ENCODE measurements around the gene PFKFB2. TPM values are rescaled to one million over a fixed set of nuclear protein-coding genes. Genes with fewer than 3 reads are reported as not detected.

The PFKFB2 gene
- total RNA-seq, 1 experiment from 2014 or later: 28.0 TPM

GRCh38 chr1:207050480-207051190 lies 2.4 kb upstream of the PFKFB2 start:
- ChIA-PET POLR2A (ENCODE audit: unreplicated experiment) (interaction anchor here (3.1 kb wide), 1 partner anchor 18 kb away, joined by 14 read pairs; the partner anchor contains the start of gene C1orf116), CTCF (interaction anchor here (0.9 to 1.2 kb wide), 3 partner anchors 18 to 29 kb away, joined by 4 to 6 read pairs (median 5); partner anchors contain the start of gene C1orf116)
- Histone ChIP-seq H3F3A (ENCODE audit: insufficient read depth, low read depth) (peaks cover 36% of the 10 kb centered on the region), H3K9me2 (ENCODE audit: insufficient read depth) (no peaks in the 10 kb centered on the region), H3K4me3 (peak overlapping the region; percentile 93), H3K27me3 (ENCODE audit: insufficient read depth, low read depth) (no peaks in the 10 kb centered on the region), H3K4me1 (replicated peaks; ENCODE audit: insufficient read depth) (peaks cover 51% of the 10 kb centered on the region), H2AFZ (peak overlapping the region; percentile 85), H3K27ac (peak overlapping the region; percentile 92), H3K9me3 (ENCODE audit: insufficient read depth, low read depth) (no peaks in the 10 kb centered on the region), H3K36me3 (ENCODE audit: low read depth) (peaks cover 38% of the 10 kb centered on the region), H3K79me2 (ENCODE audit: low read depth) (peaks cover 61% of the 10 kb centered on the region), H4K20me1 (ENCODE audit: insufficient read depth) (0 out of 2 replicates have a peak, but pooled peaks cover 9% of the 10 kb centered on the region), H3K4me2 (peak overlapping the region; percentile 86)
- TF ChIP-seq EZH2 (IDR thresholded peaks at IDR 0.05; ENCODE audit: low read depth) (no peak), CTCF (conservative IDR thresholded peaks at IDR 0.05) (no peak)
- BruUV-seq (replicated peaks): TSS peak; percentile 23
- DNase-seq: peak; percentile 84 to 89
- intact Hi-C loops (cut with micrococcal nuclease; ENCODE audit: unreplicated experiment): loop anchor here (1.0 to 10.0 kb wide), 7 partner anchors 18 to 702 kb away; partner anchors contain the start of genes C1orf116, CD46, CD55 and DYRK3

GRCh38 chr1:207051191-207051943 lies 1.7 kb upstream of the PFKFB2 start, which contains the start of gene YOD1:
Gene YOD1 (minus strand): TSS chr1:207051208. CDS start chr1:207051030, 178 bp downstream.
- Histone ChIP-seq H3K27me3 (ENCODE audit: insufficient read depth, low read depth) (no peaks in the 10 kb centered on the region), H4K20me1 (ENCODE audit: insufficient read depth) (0 out of 2 replicates have a peak, but pooled peaks cover 9% of the 10 kb centered on the region), H3K9me2 (ENCODE audit: insufficient read depth) (no peaks in the 10 kb centered on the region), H3K4me3 (peak within 1 kb of the TSS; percentile 93), H3K27ac (peak within 1 kb of the TSS; percentile 92), H3K9me3 (ENCODE audit: insufficient read depth, low read depth) (no peaks in the 10 kb centered on the region), H3K79me2 (ENCODE audit: low read depth) (peaks cover 53% of the 10 kb centered on the region), H3F3A (ENCODE audit: insufficient read depth, low read depth) (peaks cover 36% of the 10 kb centered on the region), H3K36me3 (ENCODE audit: low read depth) (peaks cover 31% of the 10 kb centered on the region), H2AFZ (peak within 1 kb of the TSS; percentile 85), H3K4me2 (peak within 1 kb of the TSS; percentile 86), H3K4me1 (replicated peaks; ENCODE audit: insufficient read depth) (peaks cover 44% of the 10 kb centered on the region)
- no TSS peak for BruUV-seq (replicated peaks)
- ChIA-PET CTCF (no interaction called here), POLR2A (ENCODE audit: unreplicated experiment) (interaction anchor here (3.1 kb wide), 1 partner anchor 19 kb away, joined by 14 read pairs; the partner anchor contains the start of gene C1orf116)
- no peak for TF ChIP-seq EZH2 (IDR thresholded peaks at IDR 0.05; ENCODE audit: low read depth)
- TF ChIP-seq CTCF (conservative IDR thresholded peaks at IDR 0.05): no peak
- DNase-seq: peak; percentile 63 to 92
- intact Hi-C loops (cut with micrococcal nuclease; ENCODE audit: unreplicated experiment): loop anchor here (1.0 to 10.0 kb wide), 5 partner anchors 19 to 701 kb away; partner anchors contain the start of genes C1orf116, CD46, CD55 and DYRK3

GRCh38 chr1:207054491-207054890 lies 1.4 kb downstream of the PFKFB2 start:
- Histone ChIP-seq H3K27me3 (ENCODE audit: insufficient read depth, low read depth) (no peaks in the 10 kb centered on the region), H3K4me2 (no peak overlapping the region), H3F3A (ENCODE audit: insufficient read depth, low read depth) (peaks cover 36% of the 10 kb centered on the region), H4K20me1 (ENCODE audit: insufficient read depth) (0 out of 2 replicates have a peak, but pooled peaks cover 3% of the 10 kb centered on the region), H3K36me3 (ENCODE audit: low read depth) (no peaks in the 10 kb centered on the region), H3K79me2 (ENCODE audit: low read depth) (peaks cover 22% of the 10 kb centered on the region), H3K9me3 (ENCODE audit: insufficient read depth, low read depth) (no peaks in the 10 kb centered on the region), H3K9me2 (ENCODE audit: insufficient read depth) (no peaks in the 10 kb centered on the region), H2AFZ (no peak overlapping the region), H3K4me3 (no peak overlapping the region), H3K27ac (no peak overlapping the region), H3K4me1 (replicated peaks; ENCODE audit: insufficient read depth) (peaks cover 13% of the 10 kb centered on the region)
- ChIA-PET CTCF (no interaction called here), POLR2A (ENCODE audit: unreplicated experiment) (interaction anchor here (0.6 kb wide), 1 partner anchor 370 kb away, joined by 3 read pairs; the partner anchor contains the start of gene MAPKAPK2)
- no peak for DNase-seq
- no peak for TF ChIP-seq EZH2 (IDR thresholded peaks at IDR 0.05; ENCODE audit: low read depth)
- intact Hi-C loops (cut with micrococcal nuclease; ENCODE audit: unreplicated experiment): loop anchor here (5.0 to 10.0 kb wide), 2 partner anchors 420 to 698 kb away; partner anchors contain the start of genes CD46 and DYRK3
- no TSS peak for BruUV-seq (replicated peaks)
